HG03342 (cell line): Measurements from ENCODE around the gene FHIT.

Experiments used
- ATAC-seq: cut with Tn5 transposase; IDR thresholded peaks from one replicate; pipeline ENCODE4 v1.9.1; 2021; ENCODE audit warnings: mild to moderate bottlenecking, moderate library complexity; ENCODE audit not compliant: unreplicated experiment

Gene FHIT

GRCh38 chr3:60384341-60384740 is 866.9 kb downstream of the FHIT start:
- ATAC-seq = no peak

- ATAC-seq = no peak
Measured at GRCh38 chr3:60383345-60383744, 867.9 kb downstream of the FHIT start.

GRCh38 chr3:60366486-60366885 is 884.8 kb downstream of the FHIT start:
- ATAC-seq = no peak

- no peak for ATAC-seq
Measured at GRCh38 chr3:60365360-60365759, 885.9 kb downstream of the FHIT start.

GRCh38 chr3:60364475-60364874 is 886.8 kb downstream of the FHIT start:
- ATAC-seq = no peak

- no peak for ATAC-seq
Measured at GRCh38 chr3:60363817-60364216, 887.4 kb downstream of the FHIT start.

GRCh38 chr3:60355825-60356224 is 895.4 kb downstream of the FHIT start:
- no peak for ATAC-seq

- ATAC-seq = no peak
Measured at GRCh38 chr3:60351481-60351880, 899.8 kb downstream of the FHIT start.

GRCh38 chr3:60344340-60344739 is 906.9 kb downstream of the FHIT start:
- ATAC-seq = no peak

GRCh38 chr3:60343831-60344230 is 907.4 kb downstream of the FHIT start:
- ATAC-seq = no peak

- ATAC-seq = no peak
Measured at GRCh38 chr3:60339304-60339703, 911.9 kb downstream of the FHIT start.

- ATAC-seq = no peak
Measured at GRCh38 chr3:60337421-60337820, 913.8 kb downstream of the FHIT start.

GRCh38 chr3:60336061-60336460 is 915.2 kb downstream of the FHIT start:
- ATAC-seq = no peak

GRCh38 chr3:60333710-60334109 is 917.5 kb downstream of the FHIT start:
- ATAC-seq = no peak

- ATAC-seq = no peak
Measured at GRCh38 chr3:60330107-60330506, 921.1 kb downstream of the FHIT start.

- no peak for ATAC-seq
Measured at GRCh38 chr3:60325610-60326170, 925.6 kb downstream of the FHIT start.

- ATAC-seq = no peak
Measured at GRCh38 chr3:60323651-60324050, 927.6 kb downstream of the FHIT start.

- no peak for ATAC-seq
Measured at GRCh38 chr3:60323180-60323579, 928.1 kb downstream of the FHIT start.

- ATAC-seq = no peak
Measured at GRCh38 chr3:60322298-60322856, 928.9 kb downstream of the FHIT start.

- no peak for ATAC-seq
Measured at GRCh38 chr3:60319179-60319858, 931.9 kb downstream of the FHIT start.

- ATAC-seq = no peak
Measured at GRCh38 chr3:60316121-60316797, 935.0 kb downstream of the FHIT start.

- ATAC-seq = no peak
Measured at GRCh38 chr3:60313951-60314461, 937.2 kb downstream of the FHIT start.
